Stimulated activated CD8-positive, alpha-beta memory T cell treated with anti-CD3 and anti-CD28 coated beads, Interleukin-15, amount 100 ng/mL, for 48 hours (primary cell): Measurements from ENCODE around the gene FIBIN.

ENCODE experiments used
- DNase-seq, 2 donors: peaks; one replicate each; pipeline ENCODE4 v3.0.0-alpha.2; 2020; ENCODE audit warnings: low read depth in 2 of 2

FIBIN gene

GRCh38 chr11:27022659-27023251, 28.8 kb downstream of the FIBIN start:
- DNase-seq, result no peak

- no peak for DNase-seq
Observed at GRCh38 chr11:27024865-27025264, 31.0 kb downstream of the FIBIN start.

GRCh38 chr11:27025312-27025955, 31.5 kb downstream of the FIBIN start:
- no peak for DNase-seq

- no peak for DNase-seq
Observed at GRCh38 chr11:27025957-27026733, 32.2 kb downstream of the FIBIN start.

GRCh38 chr11:27028561-27028965, 34.7 kb downstream of the FIBIN start:
- no peak for DNase-seq

DNA sequence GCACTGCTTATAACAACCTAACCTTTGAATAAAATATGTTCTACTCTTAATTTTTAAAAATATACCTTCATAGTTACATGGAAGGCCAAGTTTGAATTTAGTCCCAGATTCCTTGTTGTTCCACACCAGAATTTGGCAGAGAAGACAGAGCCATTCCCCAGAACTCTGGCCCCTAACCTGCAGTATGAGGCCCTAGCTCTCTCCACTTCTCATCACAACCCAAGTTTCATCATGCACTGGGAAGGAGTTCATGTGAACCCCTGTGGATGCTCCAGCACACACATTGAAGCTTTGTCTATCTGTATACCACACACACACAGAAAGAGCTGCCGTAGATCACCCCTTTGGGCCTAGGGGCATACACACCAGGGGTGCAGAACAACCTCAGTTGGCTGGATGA, 36.1 kb downstream of the FIBIN start:
- DNase-seq, result no peak

DNA sequence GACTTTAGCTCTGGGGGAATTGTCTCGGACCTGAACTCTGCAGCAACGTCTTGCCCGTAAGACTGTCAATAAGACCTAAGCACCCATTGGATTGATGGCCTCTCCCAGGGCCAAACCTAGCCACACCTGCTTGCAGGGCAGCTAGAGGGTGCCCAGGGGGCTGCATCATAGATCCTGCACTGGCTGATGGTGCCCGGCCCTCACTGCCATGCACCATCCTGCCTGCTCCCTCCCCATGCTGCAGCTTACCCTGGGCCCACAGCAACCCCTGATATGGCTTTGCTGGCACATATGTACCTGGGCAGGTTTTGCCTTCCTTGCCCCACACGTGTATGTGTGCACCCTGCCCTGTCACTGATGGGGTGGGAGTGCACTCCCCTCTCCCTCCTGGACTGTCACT, 37.8 kb downstream of the FIBIN start:
- DNase-seq, result no peak

DNA sequence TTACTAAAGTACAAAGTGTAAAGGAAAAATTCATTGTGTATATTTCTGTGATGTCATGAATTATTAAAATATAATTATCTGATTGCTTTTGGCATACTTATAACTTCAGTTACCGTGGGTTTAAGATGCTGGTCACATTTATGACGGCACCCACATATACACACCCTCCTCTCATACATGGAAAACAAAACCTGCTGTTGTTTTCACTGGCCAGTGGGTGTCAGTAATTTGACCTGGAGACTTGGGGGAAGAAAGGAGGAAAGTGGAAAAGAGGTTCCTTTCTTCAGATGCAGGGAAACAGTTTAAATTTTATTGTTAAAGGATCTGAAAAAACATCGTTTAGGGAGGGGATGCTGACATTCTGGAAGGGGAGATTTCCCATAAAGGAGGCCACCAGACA, 46.0 kb downstream of the FIBIN start:
- DNase-seq, result no peak

- no peak for DNase-seq
Observed at GRCh38 chr11:27040302-27041115, 46.6 kb downstream of the FIBIN start, which contains the start of gene BBOX1. BBOX1 (plus strand) TSS chr11:27040815; CDS start chr11:27055431, 14,616 bp downstream.

DNA sequence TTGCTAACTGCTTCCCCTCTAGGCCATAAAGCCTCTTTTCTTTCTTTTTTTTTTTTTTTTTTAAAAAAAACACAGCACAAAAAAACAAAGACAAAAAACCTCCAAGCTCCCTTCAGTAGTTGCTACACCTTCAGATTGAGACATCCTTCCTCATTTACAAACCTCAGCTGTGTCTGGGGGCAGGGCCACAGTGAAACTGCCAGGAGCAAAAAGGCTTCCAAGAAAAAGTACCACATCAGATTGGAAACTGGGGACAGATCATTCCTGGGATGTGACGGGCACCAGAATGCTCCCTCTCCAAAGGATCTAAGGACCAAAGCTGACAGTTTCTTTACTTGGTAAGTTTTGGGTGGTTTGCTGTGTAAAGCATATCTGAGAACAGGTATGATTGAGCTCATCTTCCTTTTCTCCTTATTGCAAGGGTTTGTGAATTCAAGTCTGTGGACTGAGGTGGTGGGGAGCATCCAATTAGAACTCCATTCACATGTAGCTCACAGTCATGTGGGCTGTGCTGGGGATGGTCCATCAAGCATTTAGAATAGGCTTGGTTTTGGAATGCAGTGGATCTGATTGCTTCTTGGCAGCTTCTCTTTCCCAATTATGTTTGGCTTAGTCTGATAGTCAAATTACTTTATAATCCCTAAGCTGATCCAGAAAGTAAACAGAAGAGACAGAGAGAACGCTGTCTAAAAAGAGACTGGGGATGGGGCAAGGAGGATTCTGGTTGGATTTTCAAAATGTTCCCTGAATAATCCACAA, 47.4 kb downstream of the FIBIN start:
- DNase-seq, result no peak
